Keratinocyte (primary cell): Measurements from ENCODE around the gene DAPK1. TPM values are rescaled to one million over a fixed set of nuclear protein-coding genes. Genes with fewer than 3 reads are reported as not detected.

Experiments used
- DNase-seq: peaks from one replicate; pipeline ENCODE4 v3.0.0-alpha.2; 2011; ENCODE audit warnings: low read depth, missing footprints, low spot score
- FAIRE-seq: peaks from 2 replicates; lab custom pipeline; 2011; peaks lifted over from hg19 to GRCh38; lab: Jason Lieb, UNC
- H2AFZ ChIP-seq: 2 replicates; pipeline ENCODE4 v1.6.0; 2012; ENCODE audit warnings: low read length, control low read depth, inconsistent platforms; ENCODE audit not compliant: control insufficient read depth
- H3K27ac ChIP-seq: 2 replicates; pipeline ENCODE4 v1.5.1; 2011; ENCODE audit warnings: low read length; ENCODE audit not compliant: control insufficient read depth, insufficient read depth
- H3K27me3 ChIP-seq: 3 replicates; pipeline ENCODE4 v1.6.0; 2011; ENCODE audit warnings: low read length; ENCODE audit not compliant: control insufficient read depth, insufficient read depth; ENCODE audit errors: extremely low read depth
- H3K36me3 ChIP-seq, 2 experiments: 2 replicates in 1 of 2; 3 replicates in 1 of 2; pipeline ENCODE4 v1.5.1; 2011; ENCODE audit warnings: low read length in 2 of 2, mild to moderate bottlenecking in 1 of 2; ENCODE audit not compliant: control insufficient read depth in 2 of 2, insufficient read depth in 2 of 2; ENCODE audit errors: extremely low read depth in 1 of 2
- H3K4me1 ChIP-seq: 3 replicates; pipeline ENCODE4 v1.5.1; 2011; ENCODE audit warnings: low read length; ENCODE audit not compliant: control insufficient read depth, insufficient read depth; ENCODE audit errors: extremely low read depth
- H3K4me2 ChIP-seq: 3 replicates; pipeline ENCODE4 v1.6.0; 2011; ENCODE audit warnings: low read depth, low read length; ENCODE audit not compliant: control insufficient read depth, insufficient read depth; ENCODE audit errors: extremely low read depth
- H3K4me3 ChIP-seq, 3 experiments: fragments of 200-600 bp in 1 of 3; sonication (generic) in 1 of 3; 2 replicates in 2 of 3; 3 replicates in 1 of 3; pipeline ENCODE4 v1.5.1; 2011 to 2016; ENCODE audit warnings: low read length in 3 of 3, mild to moderate bottlenecking in 3 of 3, control low read depth in 2 of 3, inconsistent platforms in 1 of 3, low read depth in 1 of 3, mixed read lengths in 1 of 3, mixed run types in 1 of 3, moderate library complexity in 1 of 3; ENCODE audit not compliant: control insufficient read depth in 2 of 3, insufficient read depth in 2 of 3; ENCODE audit errors: extremely low read depth in 1 of 3
- H3K79me2 ChIP-seq: 2 replicates; pipeline ENCODE4 v1.6.0; 2012; ENCODE audit warnings: low read length; ENCODE audit not compliant: control insufficient read depth, insufficient read depth
- H3K9ac ChIP-seq: 3 replicates; pipeline ENCODE4 v1.6.0; 2011; ENCODE audit warnings: low read length; ENCODE audit not compliant: control insufficient read depth, insufficient read depth; ENCODE audit errors: extremely low read depth
- H3K9me1 ChIP-seq: 3 replicates; pipeline ENCODE4 v1.6.0; 2011; ENCODE audit warnings: low read length; ENCODE audit not compliant: control insufficient read depth, insufficient read depth; ENCODE audit errors: extremely low read depth
- H3K9me3 ChIP-seq: 2 replicates; pipeline ENCODE4 v1.5.1; 2012; ENCODE audit warnings: low read depth, low read length; ENCODE audit not compliant: control insufficient read depth
- H4K20me1 ChIP-seq: 3 replicates; pipeline ENCODE4 v1.6.0; 2011; ENCODE audit warnings: low read length; ENCODE audit not compliant: control insufficient read depth, insufficient read depth; ENCODE audit errors: extremely low read depth
- EZH2 ChIP-seq: IDR thresholded peaks from one replicate; pipeline ENCODE4 v1.6.1; 2012; ENCODE audit warnings: inconsistent platforms, mild to moderate bottlenecking, low read length, moderate library complexity
- dilution Hi-C: fragments of 300-500 bp; cut with MboI; formaldehyde crosslinking; loops from one replicate; pipeline ENCODE4 v1.7.0; 2020; ENCODE audit warnings: low sequenced_read_pairs; ENCODE audit not compliant: extremely low pct_ligation_motif_present
- polyA plus RNA-seq, 5 experiments: library from polyadenylated mRNA; depleted of rRNA in 3 of 5; stranded (reverse) in 3 of 5; stranded (forward) in 1 of 5; unstranded in 1 of 5; fragments of >200 nt; gene quantifications; 1 replicate in 1 of 5; 2 replicates in 3 of 5; 3 replicates in 1 of 5; pipeline versions ENCODE4 v1.2.1 to v1.2.3, GENCODE V29; 2011 to 2012; ENCODE audit warnings: missing spikeins in 2 of 5, low read depth in 1 of 5, low replicate concordance in 1 of 5
- TF ChIP-seq, protein P1 (sequence below), 3 experiments: IDR thresholded peaks in 1 of 3; conservative IDR thresholded peaks in 1 of 3; optimal IDR thresholded peaks in 1 of 3; 2 replicates in 2 of 3; 3 replicates in 1 of 3; pipeline versions ENCODE3 to v1.5.1; 2011; ENCODE audit warnings: low read length in 3 of 3, mild to moderate bottlenecking in 3 of 3, moderate library complexity in 2 of 3, control low read depth in 1 of 3, inconsistent platforms in 1 of 3; ENCODE audit not compliant: insufficient read depth in 2 of 3; ENCODE audit errors: extremely low read depth in 1 of 3

Gene DAPK1
- polyA plus RNA-seq, 1 donor (not counting 4 experiments of a cell fraction or from before 2014, with no cell fraction given) = 2.8 TPM

DNA sequence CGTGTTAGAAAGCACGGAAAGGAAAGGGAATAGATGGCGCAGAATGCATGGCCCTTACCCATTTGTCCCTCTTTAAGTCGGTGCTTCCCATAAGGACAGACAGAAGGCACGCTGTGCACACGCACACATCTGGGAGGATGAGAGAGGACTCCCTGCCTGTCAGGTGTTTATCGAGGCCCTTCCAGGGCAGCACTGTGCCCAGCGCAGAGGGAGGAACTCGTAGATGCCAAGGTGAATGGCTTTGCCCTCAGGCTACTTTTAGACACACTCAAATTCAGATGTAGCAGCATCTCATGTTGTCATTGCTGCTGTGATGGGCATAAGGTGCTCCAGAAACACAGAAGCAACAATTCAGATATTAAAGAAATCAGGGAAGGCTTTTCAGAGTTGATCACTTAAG, 158.1 kb downstream of the DAPK1 start:
- DNase-seq = no peak
- Histone ChIP-seq H3K4me1 (no peaks in the 10 kb centered on the region), H3K9me1 (no peaks in the 10 kb centered on the region), H3K36me3 (no peaks in the 10 kb centered on the region), H3K9ac (no peak overlapping the region), H3K4me3 (no peak overlapping the region), H3K79me2 (no peaks in the 10 kb centered on the region), H3K27me3 (no peaks in the 10 kb centered on the region), H3K27ac (no peak overlapping the region), H3K4me2 (no peak overlapping the region), H4K20me1 (no peaks in the 10 kb centered on the region), H2AFZ (no peak overlapping the region), H3K9me3 (no peaks in the 10 kb centered on the region)
- dilution Hi-C loops = no loop called here
- no peak for FAIRE-seq
- no peak for TF ChIP-seq EZH2
- TF ChIP-seq, protein P1, sequence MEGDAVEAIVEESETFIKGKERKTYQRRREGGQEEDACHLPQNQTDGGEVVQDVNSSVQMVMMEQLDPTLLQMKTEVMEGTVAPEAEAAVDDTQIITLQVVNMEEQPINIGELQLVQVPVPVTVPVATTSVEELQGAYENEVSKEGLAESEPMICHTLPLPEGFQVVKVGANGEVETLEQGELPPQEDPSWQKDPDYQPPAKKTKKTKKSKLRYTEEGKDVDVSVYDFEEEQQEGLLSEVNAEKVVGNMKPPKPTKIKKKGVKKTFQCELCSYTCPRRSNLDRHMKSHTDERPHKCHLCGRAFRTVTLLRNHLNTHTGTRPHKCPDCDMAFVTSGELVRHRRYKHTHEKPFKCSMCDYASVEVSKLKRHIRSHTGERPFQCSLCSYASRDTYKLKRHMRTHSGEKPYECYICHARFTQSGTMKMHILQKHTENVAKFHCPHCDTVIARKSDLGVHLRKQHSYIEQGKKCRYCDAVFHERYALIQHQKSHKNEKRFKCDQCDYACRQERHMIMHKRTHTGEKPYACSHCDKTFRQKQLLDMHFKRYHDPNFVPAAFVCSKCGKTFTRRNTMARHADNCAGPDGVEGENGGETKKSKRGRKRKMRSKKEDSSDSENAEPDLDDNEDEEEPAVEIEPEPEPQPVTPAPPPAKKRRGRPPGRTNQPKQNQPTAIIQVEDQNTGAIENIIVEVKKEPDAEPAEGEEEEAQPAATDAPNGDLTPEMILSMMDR (optimal IDR thresholded peaks at IDR 0.05 in 1 of 3, IDR thresholded peaks at IDR 0.05 in 1 of 3, conservative IDR thresholded peaks at IDR 0.05 in 1 of 3; ENCODE audit: extremely low read depth in 1 of 3, insufficient read depth in 2 of 3, low read length in 3 of 3) = no peak

DNA sequence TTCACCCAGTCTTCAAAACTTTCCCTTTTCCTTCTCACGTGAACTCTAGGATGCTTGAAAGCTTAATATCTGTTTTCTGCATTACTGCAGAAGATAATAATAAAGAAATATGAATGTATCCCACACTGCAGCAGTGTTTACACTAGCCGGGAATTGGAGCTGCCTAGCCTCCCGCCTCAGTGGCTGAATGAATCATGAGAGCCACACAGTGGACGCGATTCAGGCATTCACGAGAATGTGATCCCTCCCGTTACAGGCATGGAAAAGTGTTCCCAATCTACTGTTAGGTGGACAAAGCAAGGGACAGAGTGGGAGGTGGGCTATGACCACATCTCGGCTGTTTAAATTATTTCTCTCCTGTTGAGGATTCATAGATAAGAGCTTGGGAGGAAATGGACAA, 158.8 kb downstream of the DAPK1 start:
- Histone ChIP-seq H2AFZ (no peak overlapping the region), H3K9ac (no peak overlapping the region), H3K36me3 (no peaks in the 10 kb centered on the region), H4K20me1 (no peaks in the 10 kb centered on the region), H3K27me3 (no peaks in the 10 kb centered on the region), H3K4me2 (no peak overlapping the region), H3K4me3 (no peak overlapping the region), H3K27ac (no peak overlapping the region), H3K4me1 (no peaks in the 10 kb centered on the region), H3K9me3 (no peaks in the 10 kb centered on the region), H3K79me2 (no peaks in the 10 kb centered on the region), H3K9me1 (no peaks in the 10 kb centered on the region)
- TF ChIP-seq, protein P1 (optimal IDR thresholded peaks at IDR 0.05 in 1 of 3, IDR thresholded peaks at IDR 0.05 in 1 of 3, conservative IDR thresholded peaks at IDR 0.05 in 1 of 3; ENCODE audit: extremely low read depth in 1 of 3, insufficient read depth in 2 of 3, low read length in 3 of 3) = no peak
- TF ChIP-seq EZH2 = no peak
- FAIRE-seq (no peak), DNase-seq (no peak)
- dilution Hi-C loops = no loop called here
